Suprapubic skin (tissue), 4 donors: ENCODE measurements around the gene SACS.

Source experiments
- CTCF ChIP-seq, 2 donors: fragments of 200-600 bp in 1 of 2; fragments of 450-650 bp in 1 of 2; sonication (generic) in 1 of 2; IDR thresholded peaks; one replicate each; pipeline ENCODE4 v1.5.1; 2016 to 2019; ENCODE audit warnings: antibody characterized with exemption in 2 of 2, mild to moderate bottlenecking in 1 of 2, moderate library complexity in 1 of 2
- EP300 ChIP-seq: sonication (generic); formaldehyde crosslinking; IDR thresholded peaks from one replicate; pipeline ENCODE4 v1.6.1; 2017; ENCODE audit warnings: antibody characterized with exemption
- POLR2A ChIP-seq, 2 donors: fragments of 450-650 bp; IDR thresholded peaks; one replicate each; pipeline ENCODE4 v1.6.1; 2017; ENCODE audit warnings: antibody characterized with exemption in 2 of 2, mild to moderate bottlenecking in 2 of 2, moderate library complexity in 2 of 2
- POLR2AphosphoS5 ChIP-seq, 3 donors: sonication (generic); formaldehyde crosslinking; IDR thresholded peaks; one replicate each; pipeline ENCODE4 v1.6.1; 2017; ENCODE audit warnings: antibody characterized with exemption in 3 of 3

- no peak for TF ChIP-seq CTCF (IDR thresholded peaks at IDR 0.05)
- TF ChIP-seq POLR2A (IDR thresholded peaks at IDR 0.05): no peak
- TF ChIP-seq EP300: no peak
- no peak for TF ChIP-seq POLR2AphosphoS5 (IDR thresholded peaks at IDR 0.05)
Observed at GRCh38 chr13:23392925-23393645, 40.4 kb downstream of the SACS start.
